ENCODE data around the gene IGFBP5. TPM values are rescaled to one million over a fixed set of nuclear protein-coding genes. Genes with fewer than 3 reads are reported as not detected.

IGFBP5 gene
- total RNA-seq: 246 TPM

GRCh38 chr2:216695401-216695821 is at the start of gene IGFBP5:
IGFBP5 (minus strand) TSS chr2:216695549; CDS start chr2:216694775, 774 bp downstream.
- peak; percentile 79 for DNase-seq (ENCODE audit: low spot score)

GRCh38 chr2:216743781-216744180 is 48.4 kb upstream of the IGFBP5 start:
- DNase-seq (ENCODE audit: low spot score): no peak

- DNase-seq (ENCODE audit: low spot score): peak; percentile 22
Measured at GRCh38 chr2:216742411-216742810, 47.1 kb upstream of the IGFBP5 start.

GRCh38 chr2:216741223-216741593 is 45.9 kb upstream of the IGFBP5 start:
- DNase-seq (ENCODE audit: low spot score): no peak

GRCh38 chr2:216740557-216741222 is 45.3 kb upstream of the IGFBP5 start:
- peak; percentile 47 for DNase-seq (ENCODE audit: low spot score)

- DNase-seq (ENCODE audit: low spot score): no peak
Measured at GRCh38 chr2:216739035-216739434, 43.7 kb upstream of the IGFBP5 start.

GRCh38 chr2:216737676-216738075 is 42.3 kb upstream of the IGFBP5 start:
- DNase-seq (ENCODE audit: low spot score): no peak

- DNase-seq (ENCODE audit: low spot score): no peak
Measured at GRCh38 chr2:216736326-216736725, 41.0 kb upstream of the IGFBP5 start.

- no peak for DNase-seq (ENCODE audit: low spot score)
Measured at GRCh38 chr2:216735668-216736067, 40.3 kb upstream of the IGFBP5 start.

GRCh38 chr2:216735086-216735485 is 39.7 kb upstream of the IGFBP5 start:
- peak; percentile 44 for DNase-seq (ENCODE audit: low spot score)

GRCh38 chr2:216733046-216733445 is 37.7 kb upstream of the IGFBP5 start:
- DNase-seq (ENCODE audit: low spot score): no peak

- no peak for DNase-seq (ENCODE audit: low spot score)
Measured at GRCh38 chr2:216732334-216732733, 37.0 kb upstream of the IGFBP5 start.

- DNase-seq (ENCODE audit: low spot score): no peak
Measured at GRCh38 chr2:216731465-216731864, 36.1 kb upstream of the IGFBP5 start.

GRCh38 chr2:216730871-216731270 is 35.5 kb upstream of the IGFBP5 start:
- no peak for DNase-seq (ENCODE audit: low spot score)

GRCh38 chr2:216727346-216728122 is 32.2 kb upstream of the IGFBP5 start:
- DNase-seq (ENCODE audit: low spot score): no peak

GRCh38 chr2:216724190-216724589 is 28.8 kb upstream of the IGFBP5 start:
- no peak for DNase-seq (ENCODE audit: low spot score)

- no peak for DNase-seq (ENCODE audit: low spot score)
Measured at GRCh38 chr2:216721141-216721540, 25.8 kb upstream of the IGFBP5 start.

GRCh38 chr2:216720722-216721121 is 25.4 kb upstream of the IGFBP5 start:
- no peak for DNase-seq (ENCODE audit: low spot score)

GRCh38 chr2:216717907-216718615 is 22.7 kb upstream of the IGFBP5 start:
- DNase-seq (ENCODE audit: low spot score): no peak

GRCh38 chr2:216717491-216717901 is 22.1 kb upstream of the IGFBP5 start:
- DNase-seq (ENCODE audit: low spot score): no peak

GRCh38 chr2:216716109-216716508 is 20.8 kb upstream of the IGFBP5 start:
- no peak for DNase-seq (ENCODE audit: low spot score)

- no peak for DNase-seq (ENCODE audit: low spot score)
Measured at GRCh38 chr2:216715402-216715974, 20.1 kb upstream of the IGFBP5 start.
